AG10803 (cell line): ENCODE measurements around the gene OGFRL1.

Experiments
- DNase-seq: peaks from one replicate; pipeline ENCODE4 v3.0.0; 2010; ENCODE audit warnings: low read depth
- H3K4me3 ChIP-seq: 2 replicates; pipeline ENCODE4 v1.5.1; 2011; ENCODE audit warnings: mild to moderate bottlenecking, low read length, control low read depth
- TF ChIP-seq, protein P1 (sequence below): conservative IDR thresholded peaks from 2 replicates; pipeline ENCODE4 v1.5.1; 2011; ENCODE audit warnings: mild to moderate bottlenecking, low read length, control low read depth, inconsistent platforms

Gene OGFRL1

DNA sequence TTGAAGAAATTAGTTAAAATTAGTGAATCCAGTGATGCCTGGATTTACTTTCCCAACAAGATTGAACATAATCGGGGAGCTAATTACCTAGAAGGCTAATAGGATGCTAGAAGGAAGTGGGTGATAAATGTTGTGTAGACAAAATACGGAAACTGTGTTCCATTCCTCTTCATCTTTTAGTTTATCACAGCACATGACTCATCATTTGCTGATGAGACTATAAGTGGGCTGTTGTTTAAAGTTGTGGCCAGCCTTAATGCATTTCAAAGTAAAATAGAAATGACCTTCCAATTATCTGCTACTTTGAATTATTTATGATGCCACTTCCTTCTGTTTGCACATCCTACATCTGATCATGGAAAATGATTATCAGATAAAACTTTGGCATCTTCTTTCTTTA lies 43.4 kb downstream of the OGFRL1 start:
- TF ChIP-seq, protein P1, sequence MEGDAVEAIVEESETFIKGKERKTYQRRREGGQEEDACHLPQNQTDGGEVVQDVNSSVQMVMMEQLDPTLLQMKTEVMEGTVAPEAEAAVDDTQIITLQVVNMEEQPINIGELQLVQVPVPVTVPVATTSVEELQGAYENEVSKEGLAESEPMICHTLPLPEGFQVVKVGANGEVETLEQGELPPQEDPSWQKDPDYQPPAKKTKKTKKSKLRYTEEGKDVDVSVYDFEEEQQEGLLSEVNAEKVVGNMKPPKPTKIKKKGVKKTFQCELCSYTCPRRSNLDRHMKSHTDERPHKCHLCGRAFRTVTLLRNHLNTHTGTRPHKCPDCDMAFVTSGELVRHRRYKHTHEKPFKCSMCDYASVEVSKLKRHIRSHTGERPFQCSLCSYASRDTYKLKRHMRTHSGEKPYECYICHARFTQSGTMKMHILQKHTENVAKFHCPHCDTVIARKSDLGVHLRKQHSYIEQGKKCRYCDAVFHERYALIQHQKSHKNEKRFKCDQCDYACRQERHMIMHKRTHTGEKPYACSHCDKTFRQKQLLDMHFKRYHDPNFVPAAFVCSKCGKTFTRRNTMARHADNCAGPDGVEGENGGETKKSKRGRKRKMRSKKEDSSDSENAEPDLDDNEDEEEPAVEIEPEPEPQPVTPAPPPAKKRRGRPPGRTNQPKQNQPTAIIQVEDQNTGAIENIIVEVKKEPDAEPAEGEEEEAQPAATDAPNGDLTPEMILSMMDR = no peak
- no peak for DNase-seq
- no peak overlapping the region for H3K4me3 ChIP-seq

GRCh38 chr6:71333050-71333449 lies 44.4 kb downstream of the OGFRL1 start:
- H3K4me3 ChIP-seq = no peak overlapping the region
- TF ChIP-seq, protein P1 = no peak
- DNase-seq = no peak

DNA sequence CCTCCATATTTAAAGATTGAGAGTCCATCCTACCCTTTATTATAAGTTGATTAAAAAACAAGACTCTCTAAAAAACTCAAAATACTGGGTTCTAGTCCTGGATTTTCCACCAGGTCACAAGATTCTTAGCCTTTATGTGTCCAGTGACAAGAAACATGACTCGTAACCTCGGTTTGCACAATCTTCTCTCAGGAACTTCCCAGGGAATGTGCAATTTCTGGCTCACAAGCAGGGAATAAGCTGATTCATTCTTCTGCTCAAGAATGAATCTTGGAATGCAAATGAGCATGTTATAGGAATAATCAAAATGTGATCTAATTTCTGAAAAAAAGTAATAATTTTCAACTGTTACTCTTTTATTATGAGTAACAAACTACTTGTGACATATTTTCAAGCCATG lies 45.1 kb downstream of the OGFRL1 start:
- no peak overlapping the region for H3K4me3 ChIP-seq
- peak; percentile 93 for DNase-seq
- TF ChIP-seq, protein P1 = no peak

DNA sequence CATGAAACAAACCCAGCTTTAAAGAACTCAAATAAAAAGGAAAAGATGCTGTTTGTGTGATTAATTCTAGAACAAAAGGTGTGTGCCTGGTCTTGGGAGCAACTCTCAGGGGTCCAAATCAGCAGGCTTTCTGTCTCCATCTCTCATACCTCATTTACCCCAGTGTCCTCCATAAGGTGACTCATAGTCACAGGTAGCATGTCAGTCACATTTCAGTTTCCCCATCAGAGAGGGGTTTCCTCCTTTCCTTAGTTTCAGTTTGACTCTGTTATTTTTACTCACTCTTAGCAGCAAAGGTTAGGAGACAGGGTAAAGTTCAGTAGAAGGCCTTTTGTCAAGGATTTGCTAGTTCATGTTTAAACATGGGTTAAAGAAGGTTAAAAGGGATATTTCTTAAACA lies 46.2 kb downstream of the OGFRL1 start:
- no peak overlapping the region for H3K4me3 ChIP-seq
- no peak for DNase-seq
- TF ChIP-seq, protein P1 = no peak

DNA sequence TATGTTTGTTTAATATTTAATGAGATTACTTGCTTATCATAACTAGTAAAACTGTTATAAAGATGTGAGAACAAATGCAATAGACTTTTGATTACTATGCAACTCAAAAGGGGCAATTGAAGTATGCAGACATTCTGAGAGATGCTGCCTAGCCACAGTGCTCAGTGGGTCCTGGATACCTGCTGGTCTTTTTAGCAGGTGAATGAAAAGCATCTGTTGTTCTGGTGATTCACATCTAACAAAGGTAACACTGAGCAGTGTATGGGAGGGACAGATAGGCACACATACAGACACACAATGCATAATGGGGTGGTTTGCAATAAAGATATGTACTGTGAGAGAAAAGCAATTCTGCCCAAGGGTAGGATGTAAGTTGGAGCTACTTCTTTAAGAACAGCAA lies 46.9 kb downstream of the OGFRL1 start:
- TF ChIP-seq, protein P1 = no peak

GRCh38 chr6:71336901-71337300 lies 48.3 kb downstream of the OGFRL1 start:
- TF ChIP-seq, protein P1 = no peak
- peak; percentile 37 for DNase-seq
- no peak overlapping the region for H3K4me3 ChIP-seq

More for the DNA sequence above, 46.9 kb downstream of the OGFRL1 start:
- DNase-seq = no peak
- H3K4me3 ChIP-seq = no peak overlapping the region

GRCh38 chr6:71338540-71339316 lies 50.1 kb downstream of the OGFRL1 start:
- TF ChIP-seq, protein P1 = no peak
- no peak overlapping the region for H3K4me3 ChIP-seq
- no peak for DNase-seq
